ENCODE measurements around the gene TSPAN9.

DNA sequence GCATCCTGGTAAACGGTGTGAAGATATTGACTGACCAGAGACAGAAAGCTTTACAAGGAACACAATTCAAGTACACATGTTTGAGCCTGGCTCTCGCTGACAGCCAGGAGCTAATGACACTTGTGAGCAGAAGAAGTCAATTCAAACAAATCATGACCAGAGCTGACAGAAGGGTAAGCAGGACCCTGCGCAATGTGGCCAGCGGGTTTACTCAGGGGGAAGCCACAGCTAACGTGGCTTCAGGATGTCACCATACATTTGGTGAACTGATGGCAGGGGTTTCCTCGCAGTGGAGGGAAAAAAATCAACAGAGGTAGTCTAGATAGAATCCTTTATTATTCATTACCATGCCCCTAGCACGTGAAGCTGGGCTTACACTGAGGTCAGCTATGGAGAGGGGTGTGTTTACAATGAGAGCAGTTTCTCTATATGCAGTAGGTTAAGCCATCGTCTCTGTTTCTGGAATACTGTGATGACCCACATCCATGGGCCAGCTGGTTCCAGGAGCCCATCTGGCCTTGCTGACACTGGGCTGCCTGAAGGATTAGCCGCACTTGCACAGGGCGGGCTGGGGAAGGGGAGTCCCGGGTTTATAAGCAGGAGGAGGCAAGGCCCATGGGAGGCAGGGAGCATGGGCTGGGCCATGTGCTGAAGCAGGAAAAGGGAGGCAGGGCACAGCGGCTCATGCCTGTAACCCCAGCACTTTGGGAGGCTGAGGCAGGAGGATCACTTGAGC, 215.7 kb downstream of the TSPAN9 start:
- TF ChIP-seq, protein P1, sequence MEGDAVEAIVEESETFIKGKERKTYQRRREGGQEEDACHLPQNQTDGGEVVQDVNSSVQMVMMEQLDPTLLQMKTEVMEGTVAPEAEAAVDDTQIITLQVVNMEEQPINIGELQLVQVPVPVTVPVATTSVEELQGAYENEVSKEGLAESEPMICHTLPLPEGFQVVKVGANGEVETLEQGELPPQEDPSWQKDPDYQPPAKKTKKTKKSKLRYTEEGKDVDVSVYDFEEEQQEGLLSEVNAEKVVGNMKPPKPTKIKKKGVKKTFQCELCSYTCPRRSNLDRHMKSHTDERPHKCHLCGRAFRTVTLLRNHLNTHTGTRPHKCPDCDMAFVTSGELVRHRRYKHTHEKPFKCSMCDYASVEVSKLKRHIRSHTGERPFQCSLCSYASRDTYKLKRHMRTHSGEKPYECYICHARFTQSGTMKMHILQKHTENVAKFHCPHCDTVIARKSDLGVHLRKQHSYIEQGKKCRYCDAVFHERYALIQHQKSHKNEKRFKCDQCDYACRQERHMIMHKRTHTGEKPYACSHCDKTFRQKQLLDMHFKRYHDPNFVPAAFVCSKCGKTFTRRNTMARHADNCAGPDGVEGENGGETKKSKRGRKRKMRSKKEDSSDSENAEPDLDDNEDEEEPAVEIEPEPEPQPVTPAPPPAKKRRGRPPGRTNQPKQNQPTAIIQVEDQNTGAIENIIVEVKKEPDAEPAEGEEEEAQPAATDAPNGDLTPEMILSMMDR (IDR thresholded peaks at IDR 0.05): no peak
- TF ChIP-seq POLR2A (IDR thresholded peaks at IDR 0.05): no peak
